Mesenchymal stem cell (in vitro differentiated cells and primary cell): Measurements from ENCODE around the gene ID2.
A peak's percentile ranks its signal among the peaks of the same experiment; 100 is the strongest.

Source experiments
- DNase-seq: peaks from one replicate; pipeline ENCODE4 v3.0.0-alpha.2; 2013
- H2AFZ ChIP-seq: one replicate; pipeline ENCODE4 v1.6.1; 2013; ENCODE audit warnings: low read depth, mild to moderate bottlenecking, control low read depth, inconsistent platforms, low read length, moderate library complexity
- H2AK5ac ChIP-seq: 2 replicates; pipeline ENCODE4 v1.6.1; 2013; ENCODE audit warnings: low read length, moderate library complexity, mild to moderate bottlenecking, inconsistent platforms; ENCODE audit not compliant: severe bottlenecking
- H2BK120ac ChIP-seq: one replicate; pipeline ENCODE4 v1.6.1; 2013; ENCODE audit warnings: low read depth, mild to moderate bottlenecking, inconsistent platforms, low read length, moderate library complexity
- H2BK12ac ChIP-seq, 2 experiments: one replicate each; pipeline ENCODE4 v1.6.1; 2013; ENCODE audit warnings: inconsistent platforms in 2 of 2, low read length in 2 of 2, mild to moderate bottlenecking in 2 of 2, moderate library complexity in 2 of 2, control low read depth in 1 of 2
- H2BK15ac ChIP-seq: one replicate; pipeline ENCODE4 v1.6.1; 2013; ENCODE audit warnings: mild to moderate bottlenecking, low read depth, inconsistent platforms; ENCODE audit not compliant: poor library complexity, severe bottlenecking
- H2BK5ac ChIP-seq: 2 replicates; pipeline ENCODE4 v1.6.1; 2013; ENCODE audit warnings: low read depth, mild to moderate bottlenecking, low read length, control low read depth, inconsistent platforms; ENCODE audit not compliant: poor library complexity, severe bottlenecking
- H3K14ac ChIP-seq, 2 experiments: one replicate each; pipeline ENCODE4 v1.6.1; 2013; ENCODE audit warnings: inconsistent platforms in 2 of 2, low read length in 2 of 2, control low read depth in 1 of 2, mild to moderate bottlenecking in 1 of 2, moderate library complexity in 1 of 2
- H3K18ac ChIP-seq, 2 experiments: one replicate each; pipeline ENCODE4 v1.6.1; 2013; ENCODE audit warnings: inconsistent platforms in 2 of 2, low read length in 2 of 2, control low read depth in 1 of 2, low read depth in 1 of 2, mild to moderate bottlenecking in 1 of 2
- H3K23ac ChIP-seq, 2 experiments: one replicate each; pipeline ENCODE4 v1.6.1; 2013; ENCODE audit warnings: inconsistent platforms in 2 of 2, low read length in 2 of 2, mild to moderate bottlenecking in 2 of 2, moderate library complexity in 2 of 2, control low read depth in 1 of 2
- H3K27ac ChIP-seq: 2 replicates; pipeline ENCODE4 v1.5.1; 2013; ENCODE audit warnings: mild to moderate bottlenecking, moderate library complexity, low read length, control low read depth, inconsistent platforms; ENCODE audit not compliant: poor library complexity, severe bottlenecking
- H3K27me3 ChIP-seq, 2 experiments: 2 replicates each; pipeline versions ENCODE4 v1.6.1 to v1.7.0; 2013; ENCODE audit warnings: low read length in 2 of 2, mild to moderate bottlenecking in 2 of 2, moderate library complexity in 2 of 2, control low read depth in 1 of 2, inconsistent platforms in 1 of 2; ENCODE audit not compliant: control insufficient read depth in 1 of 2, insufficient read depth in 1 of 2
- H3K36me3 ChIP-seq, 2 experiments: 2 replicates each; pipeline versions ENCODE4 v1.6.1 to v1.7.0; 2013; ENCODE audit warnings: low read length in 2 of 2, control low read depth in 1 of 2, inconsistent platforms in 1 of 2, low read depth in 1 of 2, mild to moderate bottlenecking in 1 of 2; ENCODE audit not compliant: insufficient read depth in 2 of 2, control insufficient read depth in 1 of 2
- H3K4ac ChIP-seq, 2 experiments: one replicate each; pipeline ENCODE4 v1.6.1; 2013; ENCODE audit warnings: inconsistent platforms in 2 of 2, low read length in 2 of 2, mild to moderate bottlenecking in 2 of 2, moderate library complexity in 2 of 2, control low read depth in 1 of 2, low read depth in 1 of 2
- H3K4me1 ChIP-seq: 2 replicates; pipeline ENCODE4 v1.6.1; 2013; ENCODE audit warnings: low read depth, low read length, control low read depth; ENCODE audit not compliant: control insufficient read depth, insufficient read depth
- H3K4me2 ChIP-seq: 2 replicates; pipeline ENCODE4 v1.6.1; 2013; ENCODE audit warnings: low read length, mild to moderate bottlenecking, inconsistent platforms; ENCODE audit not compliant: poor library complexity, severe bottlenecking
- H3K4me3 ChIP-seq, 2 experiments: 2 replicates each; pipeline versions ENCODE4 v1.5.1 to v1.7.0; 2013; ENCODE audit warnings: low read length in 2 of 2, mild to moderate bottlenecking in 2 of 2, control low read depth in 1 of 2, low read depth in 1 of 2; ENCODE audit not compliant: insufficient read depth in 1 of 2
- H3K79me1 ChIP-seq: replicated peaks from 2 replicates; pipeline ENCODE4 v1.6.1; 2013; ENCODE audit warnings: mild to moderate bottlenecking, control low read depth, low read length, inconsistent platforms; ENCODE audit not compliant: poor library complexity, severe bottlenecking
- H3K9ac ChIP-seq: 2 replicates; pipeline ENCODE4 v1.7.0; 2013; ENCODE audit warnings: mild to moderate bottlenecking, low read length, moderate library complexity
- H3K9me3 ChIP-seq: 2 replicates; pipeline ENCODE4 v1.7.0; 2013; ENCODE audit warnings: mild to moderate bottlenecking, low read length; ENCODE audit not compliant: control insufficient read depth
- H4K8ac ChIP-seq: one replicate; pipeline ENCODE4 v1.6.1; 2013; ENCODE audit warnings: inconsistent platforms, mild to moderate bottlenecking, low read length, moderate library complexity
- H4K91ac ChIP-seq: one replicate; pipeline ENCODE4 v1.6.1; 2013; ENCODE audit warnings: mild to moderate bottlenecking, low read length, inconsistent platforms
- WGBS: methylation state at CpG from one replicate; pipeline ENCODE4 v1.1.7; 2013; ENCODE audit warnings: mixed read lengths; 5-methylcytosine and 5-hydroxymethylcytosine counted together

ID2 gene

GRCh38 chr2:8714971-8715370 lies 33.1 kb downstream of the ID2 start:
- Histone ChIP-seq H4K91ac (no peak overlapping the region), H3K14ac (no peak overlapping the region), H2BK120ac (no peak overlapping the region), H3K36me3 (no peaks in the 10 kb centered on the region), H3K23ac (no peak overlapping the region), H2BK5ac (no peak overlapping the region), H3K27ac (no peak overlapping the region), H2AK5ac (no peak overlapping the region), H3K4me2 (no peak overlapping the region), H4K8ac (no peak overlapping the region), H3K27me3 (no peaks in the 10 kb centered on the region), H3K9ac (no peak overlapping the region), H2BK15ac (no peak overlapping the region), H2BK12ac (no peak overlapping the region), H3K4ac (no peak overlapping the region), H2AFZ (no peak overlapping the region), H3K18ac (no peak overlapping the region), H3K4me1 (no peaks in the 10 kb centered on the region), H3K79me1 (no peaks in the 10 kb centered on the region), H3K9me3 (peaks cover 3% of the 10 kb centered on the region), H3K4me3 (no peak overlapping the region)
- DNase-seq = no peak
- WGBS = 92% methylated on average over 4 of the region's 5 CpGs

GRCh38 chr2:8719528-8719927 lies 37.7 kb downstream of the ID2 start:
- no peak overlapping the region for H2BK12ac ChIP-seq
- no peak overlapping the region for H3K4ac ChIP-seq
- no peak overlapping the region for H3K4me2 ChIP-seq
- no peaks in the 10 kb centered on the region for H3K36me3 ChIP-seq
- H2BK120ac ChIP-seq = no peak overlapping the region
- no peak for DNase-seq
- H4K8ac ChIP-seq = no peak overlapping the region
- no peak overlapping the region for H3K4me3 ChIP-seq
- no peak overlapping the region for H4K91ac ChIP-seq
- no peaks in the 10 kb centered on the region for H3K27me3 ChIP-seq
- peak overlapping the region; percentile 51 for H3K9ac ChIP-seq
- no peaks in the 10 kb centered on the region for H3K79me1 ChIP-seq
- no peak overlapping the region for H2AK5ac ChIP-seq
- H2BK15ac ChIP-seq = no peak overlapping the region
- no peak overlapping the region for H2BK5ac ChIP-seq
- no peak overlapping the region for H3K14ac ChIP-seq
- H3K23ac ChIP-seq = no peak overlapping the region
- no peak overlapping the region for H3K18ac ChIP-seq
- H3K27ac ChIP-seq = no peak overlapping the region
- H2AFZ ChIP-seq = no peak overlapping the region
- H3K4me1 ChIP-seq = peaks cover 5% of the 10 kb centered on the region
- WGBS = 95% methylated on average over 3 of the region's 3 CpGs
- peaks cover 3% of the 10 kb centered on the region for H3K9me3 ChIP-seq

GRCh38 chr2:8720741-8721140 lies 38.9 kb downstream of the ID2 start:
- Histone ChIP-seq H3K4me2 (no peak overlapping the region), H2BK15ac (no peak overlapping the region), H2BK12ac (no peak overlapping the region), H2BK120ac (no peak overlapping the region), H2AFZ (no peak overlapping the region), H3K23ac (no peak overlapping the region), H2BK5ac (no peak overlapping the region), H4K8ac (no peak overlapping the region), H3K36me3 (no peaks in the 10 kb centered on the region), H3K27me3 (no peaks in the 10 kb centered on the region), H2AK5ac (no peak overlapping the region), H3K27ac (no peak overlapping the region), H3K4me1 (peaks cover 5% of the 10 kb centered on the region), H3K4ac (no peak overlapping the region), H3K14ac (no peak overlapping the region), H3K4me3 (no peak overlapping the region), H3K18ac (no peak overlapping the region), H3K9me3 (peaks cover 3% of the 10 kb centered on the region), H4K91ac (no peak overlapping the region), H3K79me1 (no peaks in the 10 kb centered on the region), H3K9ac (no peak overlapping the region)
- 100% methylated on average over 2 of the region's 3 CpGs for WGBS
- DNase-seq = no peak

- Histone ChIP-seq H2BK12ac (no peak overlapping the region), H3K4ac (no peak overlapping the region), H3K36me3 (peaks cover under 1 to 3% of the 10 kb centered on the region in 2 experiments), H3K4me2 (no peak overlapping the region), H2BK5ac (no peak overlapping the region), H3K4me1 (peaks cover 5% of the 10 kb centered on the region), H3K27me3 (no peaks in the 10 kb centered on the region), H3K27ac (no peak overlapping the region), H3K79me1 (no peaks in the 10 kb centered on the region), H4K8ac (no peak overlapping the region), H3K4me3 (no peak overlapping the region), H3K14ac (no peak overlapping the region), H2AFZ (no peak overlapping the region), H2BK120ac (no peak overlapping the region), H2AK5ac (no peak overlapping the region), H4K91ac (no peak overlapping the region), H3K18ac (no peak overlapping the region), H2BK15ac (no peak overlapping the region), H3K9ac (no peak overlapping the region), H3K9me3 (peaks cover 1% of the 10 kb centered on the region), H3K23ac (no peak overlapping the region)
- WGBS = 97% methylated on average over 3 of the region's 3 CpGs
- no peak for DNase-seq
Observed at GRCh38 chr2:8721410-8721809, 39.6 kb downstream of the ID2 start.
